ENCODE results near the gene SENP6.
"Not testable (repeated sequence)": the region's sequence is repeated elsewhere in the genome, so short reads cannot be mapped to it uniquely, and the experiment has no call there.

The SENP6 gene

DNA sequence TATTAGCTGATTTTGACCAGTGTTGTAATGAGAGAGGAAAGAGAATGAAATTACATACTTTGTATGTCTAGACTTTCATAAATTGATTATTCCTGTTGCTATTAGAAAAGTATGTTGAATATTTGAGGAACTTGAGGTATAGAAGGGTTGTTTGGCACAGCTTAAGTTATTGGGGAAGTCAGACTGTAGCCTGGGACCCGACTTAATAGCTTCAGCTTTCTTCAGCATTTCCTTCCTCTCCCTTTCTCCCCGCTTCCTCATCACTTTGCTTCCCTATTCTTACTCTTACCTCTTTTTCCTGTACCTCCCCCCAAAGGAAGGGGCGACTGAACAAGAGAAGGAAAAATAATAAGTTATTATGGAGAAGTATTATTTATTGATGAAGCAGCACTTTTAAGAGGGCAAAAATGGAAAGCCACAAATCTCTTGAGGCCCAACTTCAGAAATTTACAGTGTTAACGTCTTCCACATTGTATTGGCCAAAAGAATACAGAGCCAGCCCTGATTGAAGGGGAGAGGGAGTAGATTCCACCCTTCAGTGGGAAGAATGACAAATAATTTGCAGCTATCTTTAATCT is 7.4 kb downstream of the SENP6 start:
- DNase-seq, result no peak

DNA sequence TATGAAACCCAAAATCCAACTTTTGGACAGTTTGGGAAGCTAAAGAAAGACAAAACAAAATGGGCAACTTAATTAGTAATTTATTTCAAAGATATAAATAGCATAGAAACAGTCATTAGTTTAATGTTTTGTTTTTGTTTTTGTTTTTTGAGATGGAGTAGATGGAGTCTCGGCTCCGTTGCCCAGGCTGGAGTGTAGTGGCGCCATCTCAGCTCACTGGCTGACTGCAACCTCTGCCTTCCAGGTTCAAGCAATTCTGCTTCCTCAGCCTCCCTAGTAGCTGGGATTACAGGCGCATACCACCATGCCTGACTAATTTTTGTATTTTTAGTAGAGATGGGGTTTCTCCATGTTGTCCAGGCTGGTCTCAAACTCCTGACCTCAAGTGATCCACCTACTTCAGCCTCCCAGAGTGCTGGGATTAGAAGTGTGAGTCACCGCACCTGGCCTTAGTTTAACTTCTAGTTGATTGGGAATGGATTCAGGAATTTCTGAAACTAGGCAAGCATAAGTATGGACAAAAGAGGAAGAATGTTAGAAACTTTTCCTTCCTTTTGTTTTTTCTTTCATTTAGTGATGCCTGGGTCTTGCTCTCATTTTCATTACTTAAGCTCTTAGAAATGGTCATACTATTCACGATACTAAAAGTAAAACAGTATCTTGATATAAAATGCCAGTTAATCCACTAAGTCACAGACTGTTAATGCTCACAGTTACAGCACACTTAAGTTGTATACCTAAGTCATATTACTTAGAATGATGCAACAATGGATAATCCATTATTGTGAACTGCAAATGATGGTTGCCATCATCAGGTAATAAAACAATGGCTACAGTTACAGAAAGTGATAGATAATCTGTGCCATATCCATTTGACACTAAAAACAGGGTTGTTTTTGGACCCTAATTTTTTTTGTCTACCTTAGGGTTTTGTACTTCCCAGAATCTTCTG is 8.2 kb downstream of the SENP6 start:
- no peak for DNase-seq

DNA sequence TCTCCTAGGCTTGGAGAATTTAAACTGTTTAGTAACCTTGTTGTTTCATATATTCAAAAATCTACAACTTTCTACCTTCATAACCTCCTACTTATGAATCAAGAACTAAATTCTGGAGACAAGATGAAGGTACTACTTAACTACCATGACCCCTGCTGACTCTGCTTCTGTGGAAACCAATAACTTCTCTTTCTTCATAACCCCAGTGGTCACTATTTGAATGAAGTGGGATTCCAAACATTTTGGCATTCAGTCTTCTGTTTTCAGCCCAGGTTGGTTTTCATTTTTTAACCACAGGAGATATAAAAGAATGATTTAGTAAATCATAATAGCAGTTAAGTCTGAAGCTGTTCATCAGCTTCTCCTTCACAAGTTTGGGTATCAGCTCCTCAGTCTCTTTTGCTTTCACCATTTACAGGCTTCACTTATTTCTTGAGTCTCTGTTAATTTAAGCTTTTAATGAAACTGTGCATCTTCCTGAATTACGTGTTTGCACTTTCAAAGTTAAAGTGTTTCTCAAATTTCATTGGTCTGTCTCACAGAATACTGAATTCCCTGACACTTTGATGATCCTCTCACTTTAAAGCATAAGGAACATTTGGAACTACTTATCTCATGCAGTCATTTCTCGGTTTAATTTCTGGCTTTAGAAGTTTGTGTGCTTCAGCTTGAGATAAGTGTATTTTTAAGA is 9.5 kb downstream of the SENP6 start:
- no peak for DNase-seq

DNA sequence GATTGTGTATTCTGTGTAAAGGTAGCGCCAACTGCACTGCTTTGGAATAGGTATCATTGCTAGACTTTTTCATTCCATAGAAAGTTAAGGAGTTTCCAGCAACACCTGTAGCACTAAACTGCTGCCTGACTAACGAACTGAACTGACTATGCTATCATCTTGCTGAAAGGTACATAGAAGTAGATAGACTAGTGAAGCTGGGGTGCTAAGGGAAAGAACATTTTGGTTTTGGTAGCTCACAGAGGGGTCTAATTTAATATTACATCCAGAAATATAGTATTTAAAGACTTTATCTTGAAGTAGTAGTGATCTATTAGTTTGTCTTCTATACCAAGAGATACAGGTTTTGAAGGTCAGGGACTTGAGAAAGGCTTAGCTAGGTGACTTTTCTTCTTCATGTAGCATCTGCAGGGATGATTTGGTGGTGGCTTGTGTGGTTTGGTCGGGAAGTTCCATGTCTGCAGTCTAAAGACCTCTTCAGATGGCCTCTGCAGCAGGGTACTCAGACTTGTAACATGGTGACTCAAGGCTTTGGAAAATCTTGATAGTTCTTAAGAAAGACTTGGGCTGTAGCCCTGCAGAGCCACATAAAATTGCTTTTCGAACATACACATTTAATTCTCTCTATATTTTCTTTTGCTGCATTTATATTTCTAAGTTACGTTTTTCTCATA is 10.2 kb downstream of the SENP6 start:
- DNase-seq, result no peak

DNA sequence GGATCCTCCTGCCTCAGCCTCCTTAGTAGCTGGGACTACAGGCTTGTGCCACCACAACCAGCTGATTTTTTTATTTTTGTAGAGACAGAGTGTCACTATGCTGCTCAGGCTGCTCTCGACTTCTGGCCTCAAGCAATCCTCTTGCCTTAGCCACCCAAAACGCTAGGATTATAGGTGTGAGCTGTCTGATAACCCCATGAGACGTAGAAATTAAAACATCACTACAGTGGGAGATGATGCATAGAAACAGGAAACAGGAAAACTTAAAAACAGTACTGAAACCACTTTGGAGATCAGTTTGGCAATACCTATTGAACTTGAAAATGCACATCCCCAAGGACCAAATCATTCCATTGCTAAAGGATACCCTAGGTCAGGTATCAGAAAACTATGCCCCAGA is 10.8 kb downstream of the SENP6 start:
- no peak for DNase-seq

DNA sequence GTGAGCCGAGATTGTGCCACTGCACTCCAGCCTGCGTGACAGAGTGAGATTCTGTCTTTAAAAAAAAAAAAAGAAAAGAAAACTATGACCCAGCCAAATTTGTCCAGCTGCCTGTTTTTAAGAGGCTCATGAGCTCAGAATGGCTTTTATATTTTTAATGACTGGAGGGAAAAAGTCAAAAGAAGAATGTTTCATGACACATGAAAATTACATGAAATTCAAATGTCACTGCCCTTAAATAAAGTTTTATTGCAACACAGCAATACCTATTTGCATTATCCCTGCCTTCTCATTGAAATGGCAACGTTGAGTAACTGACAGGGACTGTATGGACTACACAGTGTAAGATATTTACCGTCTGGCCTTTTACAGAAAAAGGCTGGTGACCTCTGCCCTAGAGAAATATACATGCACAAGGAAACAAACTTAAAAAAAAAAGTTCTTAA is 11.4 kb downstream of the SENP6 start:
- no peak for DNase-seq

DNA sequence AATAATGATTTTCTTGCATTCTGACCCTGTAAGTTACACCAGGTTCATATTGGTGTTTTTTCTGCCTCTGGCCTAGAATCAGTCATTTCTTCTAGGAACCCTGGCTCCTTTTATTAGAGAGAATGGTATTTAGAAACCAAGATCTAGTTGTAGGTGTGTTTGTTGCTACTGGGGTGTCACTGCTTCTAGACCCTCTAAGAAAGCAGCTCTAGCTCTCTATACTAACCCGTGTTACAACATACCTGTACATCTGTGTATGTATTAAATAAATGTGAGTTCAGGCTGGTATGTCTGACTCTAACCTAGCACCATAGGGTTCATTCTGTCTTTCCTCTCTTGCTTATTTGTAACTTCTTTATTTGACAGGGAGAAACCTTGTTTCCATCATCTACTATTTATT is 16.8 kb downstream of the SENP6 start:
- no peak for DNase-seq

DNA sequence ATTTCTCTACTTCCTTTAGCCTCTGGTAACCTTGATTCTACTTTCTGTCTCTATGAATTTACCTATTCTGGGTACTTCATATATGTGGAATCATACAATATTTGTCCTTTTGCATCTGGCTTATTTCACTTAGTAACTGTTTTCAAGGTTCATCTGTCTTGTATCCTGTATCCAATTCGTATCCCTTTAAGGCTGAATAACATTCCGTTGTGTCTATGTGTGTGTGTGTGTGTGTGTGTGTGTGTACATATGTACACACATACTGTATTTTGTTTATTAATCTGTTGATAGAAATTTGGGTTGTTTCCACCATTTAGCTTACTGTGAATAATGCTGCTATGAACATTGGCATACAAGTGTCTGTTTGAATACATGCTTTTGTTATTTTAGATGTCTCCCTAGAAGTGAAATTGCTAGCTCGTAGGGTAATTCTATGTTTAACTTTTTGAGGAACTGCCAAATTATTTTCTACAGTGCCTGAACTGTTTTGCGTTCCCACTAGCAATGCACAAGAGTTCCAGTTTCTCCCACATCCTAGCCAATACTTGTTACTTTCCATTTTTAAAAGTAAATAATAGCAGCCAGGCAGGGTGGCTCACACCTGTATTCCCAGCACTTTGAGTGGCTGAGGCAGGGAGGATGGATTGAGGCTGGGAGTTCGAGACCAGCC is 17.7 kb downstream of the SENP6 start:
- no peak for DNase-seq

DNA sequence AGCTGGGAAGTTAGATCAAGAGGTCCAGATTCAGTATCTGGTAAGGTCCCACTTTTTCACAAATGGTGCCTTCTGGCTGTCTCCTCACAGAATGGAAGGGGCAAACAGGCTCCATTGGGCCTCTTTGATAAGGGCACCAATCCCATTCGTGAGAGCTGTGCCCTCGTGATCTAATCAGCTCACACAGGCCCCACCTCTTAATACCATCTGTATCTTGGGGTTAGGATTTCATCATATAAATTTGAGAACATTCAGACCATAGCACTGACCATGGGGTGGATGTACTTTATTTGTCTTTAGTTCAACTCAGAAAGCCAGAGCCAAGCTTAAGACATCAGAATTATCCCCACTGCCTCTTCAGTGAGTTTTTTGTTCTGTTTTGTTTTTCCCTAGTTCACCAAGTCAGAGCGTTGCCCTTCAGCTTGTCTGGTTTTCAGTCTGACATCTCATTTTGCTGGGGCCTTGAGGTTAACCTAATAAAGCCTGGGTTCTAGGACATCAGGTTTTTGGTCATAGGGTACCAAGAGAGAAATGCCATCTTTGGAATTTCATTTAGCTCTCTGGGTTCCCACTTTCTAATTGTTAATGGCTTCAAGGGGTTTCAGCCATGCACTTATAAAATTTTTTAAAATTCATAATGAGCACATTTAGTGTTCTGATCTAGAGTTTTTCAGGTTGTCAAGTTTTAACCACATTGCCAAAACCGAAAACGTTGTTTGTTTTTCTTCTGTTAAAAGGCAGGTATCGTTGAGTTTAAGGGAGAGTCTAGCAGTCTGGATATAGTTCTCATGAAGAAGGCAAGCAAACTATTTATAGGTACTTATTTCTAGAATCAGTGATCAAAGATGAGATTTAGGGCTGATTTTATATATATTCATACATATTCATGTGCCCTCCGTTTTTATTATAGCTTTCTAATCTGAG is 19.0 kb downstream of the SENP6 start:
- no peak for DNase-seq

DNA sequence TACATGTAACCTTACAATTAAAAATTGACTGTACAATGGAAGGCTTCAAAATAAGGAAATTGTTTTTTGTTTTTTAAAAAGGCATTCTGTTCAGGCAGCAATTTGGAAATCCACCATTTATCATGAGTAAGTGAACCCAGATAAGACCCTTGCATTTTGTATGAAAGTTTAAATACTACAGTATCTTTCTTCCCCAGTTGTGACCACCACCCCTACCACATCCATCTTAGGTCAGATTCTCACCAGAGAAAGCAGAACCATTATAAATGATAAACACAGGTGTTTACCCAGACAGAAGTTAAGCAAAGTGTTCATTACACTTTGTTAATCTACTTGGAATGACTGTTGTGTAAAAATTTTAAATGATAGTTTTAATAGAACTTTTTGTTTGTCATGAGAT is 20.2 kb downstream of the SENP6 start:
- DNase-seq, result no peak

DNA sequence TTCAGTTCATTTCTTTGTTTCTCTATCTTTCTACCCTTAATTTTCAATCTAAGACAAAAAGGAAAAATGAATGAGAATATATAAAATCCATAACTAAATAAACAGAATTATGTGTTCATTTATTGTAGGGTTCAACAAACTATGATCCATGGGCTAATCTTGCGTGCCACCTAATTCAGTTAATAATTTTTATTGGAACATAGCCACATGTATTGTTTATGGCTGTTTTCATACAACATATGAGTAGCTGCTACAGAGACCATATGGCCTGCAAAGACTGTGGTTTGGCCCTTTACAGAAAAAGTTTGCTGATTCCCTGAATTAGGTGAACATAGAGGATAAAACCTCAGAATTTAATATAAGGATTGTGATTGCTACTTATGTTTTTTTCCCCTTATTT is 21.8 kb downstream of the SENP6 start:
- no peak for DNase-seq

DNA sequence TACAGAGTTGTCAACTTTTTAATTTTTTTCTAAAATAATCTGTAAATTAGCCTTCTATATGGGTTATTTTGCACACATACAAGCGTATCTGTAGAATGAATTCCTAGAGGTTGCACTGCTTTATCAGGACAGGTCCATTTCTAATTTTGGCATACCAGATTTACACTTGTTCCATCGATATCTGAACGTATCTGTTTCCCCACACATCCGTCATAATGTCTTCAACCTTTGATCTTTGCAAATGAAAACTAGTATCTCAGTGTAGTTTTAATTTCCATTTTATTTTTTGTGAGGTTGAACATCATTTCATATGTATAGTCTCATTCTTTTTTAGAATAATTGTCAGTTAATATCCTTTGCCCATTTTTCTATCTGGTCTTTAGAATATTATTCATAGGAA is 22.7 kb downstream of the SENP6 start:
- no peak for DNase-seq

DNA sequence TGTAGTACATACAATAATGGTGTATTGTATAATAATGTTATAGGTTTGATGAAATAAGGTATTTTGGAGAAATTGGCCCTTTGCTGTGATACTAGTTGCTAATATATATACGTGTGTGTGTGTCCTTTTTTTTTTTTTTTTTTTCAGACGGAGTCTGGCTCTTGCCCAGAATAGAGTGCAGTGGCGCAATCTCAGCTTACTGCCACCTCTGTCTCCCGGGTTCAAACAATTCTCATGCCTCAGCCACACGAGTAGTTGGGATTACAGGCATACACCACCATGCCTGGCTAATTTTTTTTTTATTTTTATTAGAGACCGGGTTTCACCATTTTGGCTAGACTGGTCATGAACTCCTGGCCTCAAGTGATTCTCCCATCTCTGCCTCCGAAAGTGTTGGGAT is 23.3 kb downstream of the SENP6 start:
- DNase-seq, result no peak

DNA sequence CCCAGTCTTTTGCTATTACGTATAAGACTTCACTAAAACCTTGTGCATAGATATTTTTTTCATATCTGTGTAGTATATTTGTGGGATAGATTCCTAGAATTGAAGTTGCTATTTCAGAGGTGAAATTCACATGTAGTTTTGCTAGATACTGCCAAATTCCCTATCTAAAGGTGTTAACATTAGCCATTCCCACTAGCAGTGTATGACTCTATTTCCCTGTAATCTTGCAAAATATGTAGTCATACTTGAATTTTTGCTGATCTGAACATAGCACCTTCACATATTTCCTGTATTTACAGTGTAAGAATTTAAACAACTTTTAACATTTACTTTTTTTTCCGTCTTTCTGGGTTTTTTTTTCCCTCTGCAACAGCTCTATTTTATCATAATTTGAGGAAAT is 24.9 kb downstream of the SENP6 start:
- DNase-seq, result no peak

DNA sequence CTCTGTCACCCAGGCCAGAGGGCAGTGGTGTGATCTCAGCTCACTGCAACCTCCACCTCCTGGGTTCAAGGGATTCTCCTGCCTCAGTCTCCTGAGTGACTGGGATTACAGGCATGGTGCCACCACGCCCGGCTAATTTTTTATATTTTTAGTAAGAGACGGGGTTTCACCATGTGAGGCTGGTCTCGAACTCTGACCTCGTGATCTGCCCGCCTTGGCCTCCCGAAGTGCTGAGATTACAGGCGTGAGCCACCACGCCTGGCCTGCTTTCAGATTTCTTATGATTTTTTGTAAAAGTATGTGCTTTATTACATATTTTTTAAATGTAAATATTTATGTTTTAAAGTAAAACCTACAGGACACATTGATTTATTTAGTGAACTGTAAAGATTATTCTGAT is 26.0 kb downstream of the SENP6 start:
- DNase-seq, result not testable (repeated sequence)

DNA sequence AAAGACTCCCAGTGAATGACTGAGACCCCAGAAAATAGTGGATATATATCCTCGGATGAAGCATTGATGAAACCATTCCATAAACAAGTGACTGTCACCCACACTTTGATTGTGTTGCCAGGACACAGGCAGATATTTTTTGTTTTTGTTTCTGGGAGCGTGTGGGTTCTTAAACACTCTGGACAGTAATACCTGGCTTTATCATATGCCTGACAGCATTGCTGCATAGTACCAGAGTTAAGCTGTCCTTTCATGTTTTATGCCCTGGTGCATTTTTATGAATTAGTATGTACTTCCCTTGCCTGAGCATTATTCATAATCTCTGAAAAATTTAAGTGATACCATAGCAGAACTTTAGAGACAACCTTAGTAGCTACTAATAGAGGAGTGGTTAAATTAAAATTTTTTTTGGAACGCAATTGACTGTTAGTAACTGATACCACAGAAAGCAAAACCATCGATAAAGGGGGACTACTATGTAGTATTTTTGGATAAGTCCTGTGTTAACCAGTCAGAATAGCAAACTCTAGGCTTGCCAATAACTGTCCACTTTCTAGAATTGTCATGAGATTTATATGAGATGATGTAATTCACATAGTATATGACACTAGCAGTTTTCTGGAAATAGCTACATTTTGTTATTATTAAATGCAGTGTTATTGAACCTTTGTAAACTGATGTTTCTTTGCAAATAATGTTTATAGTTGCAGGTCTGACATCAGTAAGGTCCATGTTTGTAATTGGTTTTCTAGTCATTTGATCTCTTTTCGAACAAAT is 30.4 kb downstream of the SENP6 start:
- DNase-seq, result no peak

DNA sequence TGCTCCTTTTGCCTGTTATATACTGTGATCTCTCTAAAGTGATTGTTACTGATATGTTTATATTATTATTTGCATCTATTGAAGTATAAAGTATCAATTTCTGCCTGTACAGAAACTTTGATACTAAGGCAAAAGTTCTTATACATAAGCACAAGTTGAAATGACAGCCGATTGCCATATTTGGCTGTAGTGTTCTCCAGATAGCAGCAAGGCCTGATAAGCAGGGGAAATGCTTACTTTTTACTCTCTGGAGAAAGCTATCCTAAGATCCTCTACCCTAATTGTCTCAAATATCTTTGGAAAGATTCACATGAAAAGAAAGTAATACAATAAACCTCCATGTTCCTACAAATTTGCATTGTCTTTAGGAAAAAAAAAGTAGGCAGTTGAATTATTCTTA is 31.4 kb downstream of the SENP6 start:
- DNase-seq, result no peak

DNA sequence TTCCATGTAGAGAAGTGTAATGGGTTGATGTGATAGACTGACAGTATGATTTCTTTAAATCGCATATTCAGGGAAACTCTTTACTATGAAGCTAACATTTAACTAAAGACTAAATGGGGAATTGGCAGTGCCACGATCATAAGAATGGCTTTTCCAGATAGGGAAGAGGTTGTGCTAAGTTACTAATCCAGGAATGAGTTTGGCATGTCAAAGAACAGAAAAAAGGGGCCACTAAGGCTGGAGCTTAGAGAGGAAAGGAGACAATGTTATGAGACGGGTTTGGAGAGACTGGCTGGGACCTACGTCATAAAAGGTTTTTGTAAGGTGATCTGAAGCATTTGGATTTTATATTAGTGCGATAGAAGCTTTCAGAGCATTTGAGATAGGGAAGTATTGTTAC is 40.6 kb downstream of the SENP6 start:
- no peak for DNase-seq

DNA sequence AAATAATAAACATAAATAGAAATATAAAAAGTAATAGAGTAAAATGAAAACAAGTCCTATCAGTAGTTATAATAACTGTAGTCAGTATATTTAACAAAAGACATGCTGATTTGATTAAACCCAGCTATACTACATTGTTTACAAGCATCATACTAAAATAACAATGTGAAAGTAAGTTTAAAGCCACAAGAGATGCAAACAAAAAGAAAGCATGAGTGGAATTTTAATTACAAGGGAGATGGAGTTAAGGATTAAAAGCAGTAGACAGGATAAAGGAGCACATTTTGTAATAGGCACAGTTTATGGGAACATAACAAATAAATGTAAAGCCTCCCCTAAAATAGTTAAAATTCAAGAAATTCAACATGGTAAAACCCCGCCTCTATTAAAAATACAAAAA is 41.5 kb downstream of the SENP6 start:
- DNase-seq, result no peak

DNA sequence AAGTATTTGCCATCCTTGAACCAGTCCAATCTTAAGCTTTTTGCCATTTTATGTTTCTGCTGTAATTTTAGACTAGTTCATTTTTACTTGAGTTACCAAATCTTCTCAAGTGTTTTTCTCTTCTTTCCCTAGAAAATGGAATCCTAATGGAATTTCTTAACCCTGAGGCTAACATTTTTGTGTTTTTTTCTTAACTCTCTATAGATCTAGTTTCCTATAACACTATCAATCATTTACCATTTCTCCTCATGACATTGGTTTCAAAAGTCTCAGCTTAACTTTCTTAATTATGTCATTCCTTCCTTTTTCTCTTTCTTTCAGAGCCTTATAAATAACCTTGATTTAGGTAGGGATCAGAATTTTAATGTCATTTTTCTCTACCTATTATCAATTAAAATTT is 54.8 kb downstream of the SENP6 start:
- DNase-seq, result no peak

DNA sequence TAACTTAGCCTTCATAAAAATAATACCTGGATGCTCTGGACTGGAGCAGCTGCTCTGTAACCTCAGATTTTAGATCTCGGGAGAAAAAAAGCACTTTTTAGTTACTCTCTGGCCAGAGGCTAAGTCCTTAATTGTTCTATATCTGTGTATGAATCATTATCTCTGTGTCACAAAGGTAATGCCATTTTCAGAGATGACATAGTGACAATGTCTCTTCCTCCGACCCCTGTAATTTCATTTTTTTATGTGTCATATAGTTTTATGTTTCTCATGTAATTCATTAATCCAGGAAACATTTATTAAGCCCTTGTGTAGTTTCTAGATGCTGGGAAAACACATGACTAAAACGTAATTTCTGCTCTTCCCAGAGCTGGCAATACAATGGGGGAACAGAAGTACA is 55.6 kb downstream of the SENP6 start:
- DNase-seq, result no peak
